Endometrial microvascular endothelial cells (primary cell): ENCODE measurements around the gene CAND2. TPM values are rescaled to one million over a fixed set of nuclear protein-coding genes. Genes with fewer than 3 reads are reported as not detected.

Experiments used
- in situ Hi-C: cut with HindIII; loops from 2 replicates; pipeline ENCODE4 v1.10.0; 2017; ENCODE audit warnings: low sequenced_read_pairs, low pct_unique_long_range_greater_than_20kb; ENCODE audit errors: inconsistent ontology term
- total RNA-seq: library from RNA; depleted of rRNA; stranded (reverse); fragments of >200 nt; gene quantifications from one replicate; pipeline ENCODE4 v1.2.3, GENCODE V29; 2015; ENCODE audit errors: inconsistent ontology term

The CAND2 gene
- total RNA-seq, 1 donor from 2014 or later = 0.74 TPM

GRCh38 chr3:12875857-12876836, 79.7 kb downstream of the CAND2 start:
- in situ Hi-C loops = loop anchor here (25.0 kb wide), 1 partner anchor 111 kb away; no protein-coding TSS in a partner anchor

DNA sequence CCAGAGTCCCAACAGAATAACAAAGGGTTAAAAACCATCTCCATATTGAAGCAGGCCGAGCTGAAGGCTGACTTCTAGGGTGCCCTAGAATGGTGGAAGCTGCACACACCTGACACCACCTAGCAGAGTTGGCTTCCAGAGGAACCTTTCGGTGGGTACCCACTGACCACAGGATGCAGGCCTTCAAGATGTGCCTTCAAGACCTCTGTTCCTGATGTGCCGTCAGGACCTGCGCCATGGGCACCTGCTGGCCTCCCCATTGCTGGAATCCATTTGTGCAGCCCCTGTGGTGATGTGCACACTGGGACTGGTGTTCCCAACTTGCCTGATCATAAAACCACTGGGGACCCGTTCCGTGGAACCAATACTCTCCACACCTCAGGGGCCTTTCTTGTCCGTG, 80.6 kb downstream of the CAND2 start:
- in situ Hi-C loops = loop anchor here (25.0 kb wide), 1 partner anchor 110 kb away; no protein-coding TSS in a partner anchor

DNA sequence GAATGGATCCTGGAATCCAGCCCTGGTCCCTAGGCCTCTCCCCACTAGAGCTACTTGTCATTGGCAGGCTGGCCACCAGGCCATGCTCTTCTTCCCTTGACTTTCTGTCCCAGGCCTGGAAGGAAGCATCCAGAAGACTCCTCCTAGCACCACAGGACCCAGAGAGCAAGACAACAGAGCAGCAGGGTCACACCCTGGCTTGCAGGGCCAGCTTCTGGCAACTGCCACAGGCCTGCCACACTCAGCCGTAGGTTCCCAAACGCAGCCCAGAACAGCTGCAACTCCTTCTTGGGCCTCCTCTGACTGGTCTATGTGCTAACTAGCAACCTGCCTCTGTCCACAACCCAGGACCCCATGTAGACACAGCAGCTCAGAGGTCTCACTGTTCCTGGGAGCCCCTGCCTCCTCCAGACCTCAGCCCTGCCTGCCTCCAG, 81.7 kb downstream of the CAND2 start:
- in situ Hi-C loops = loop anchor here (25.0 kb wide), 1 partner anchor 109 kb away; no protein-coding TSS in a partner anchor

DNA sequence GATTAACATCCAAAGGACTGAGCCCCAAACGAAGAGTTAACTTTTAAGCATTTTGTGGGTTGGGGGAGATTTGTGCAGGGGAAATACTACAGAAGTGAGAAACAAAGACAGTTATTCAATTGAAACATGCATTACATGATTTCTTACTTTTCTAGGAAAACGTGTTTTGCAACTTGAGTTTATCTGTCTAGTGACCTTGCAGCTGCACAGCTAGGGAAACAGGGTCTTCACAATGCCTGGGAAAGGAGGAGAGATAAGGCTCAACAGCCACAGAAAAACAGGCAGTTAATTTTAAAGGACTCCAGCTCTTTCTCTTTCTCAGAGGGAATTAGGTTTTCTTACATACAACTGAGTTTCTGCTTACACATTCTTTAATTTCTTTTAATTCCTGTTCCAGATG, 82.3 kb downstream of the CAND2 start:
- in situ Hi-C loops = loop anchor here (25.0 kb wide), 1 partner anchor 109 kb away; no protein-coding TSS in a partner anchor

- in situ Hi-C loops = loop anchor here (25.0 kb wide), 1 partner anchor 108 kb away; no protein-coding TSS in a partner anchor
Observed at GRCh38 chr3:12879191-12879815, 82.8 kb downstream of the CAND2 start.

- in situ Hi-C loops = loop anchor here (25.0 kb wide), 1 partner anchor 105 kb away; no protein-coding TSS in a partner anchor
Observed at GRCh38 chr3:12881858-12882257, 85.4 kb downstream of the CAND2 start.

DNA sequence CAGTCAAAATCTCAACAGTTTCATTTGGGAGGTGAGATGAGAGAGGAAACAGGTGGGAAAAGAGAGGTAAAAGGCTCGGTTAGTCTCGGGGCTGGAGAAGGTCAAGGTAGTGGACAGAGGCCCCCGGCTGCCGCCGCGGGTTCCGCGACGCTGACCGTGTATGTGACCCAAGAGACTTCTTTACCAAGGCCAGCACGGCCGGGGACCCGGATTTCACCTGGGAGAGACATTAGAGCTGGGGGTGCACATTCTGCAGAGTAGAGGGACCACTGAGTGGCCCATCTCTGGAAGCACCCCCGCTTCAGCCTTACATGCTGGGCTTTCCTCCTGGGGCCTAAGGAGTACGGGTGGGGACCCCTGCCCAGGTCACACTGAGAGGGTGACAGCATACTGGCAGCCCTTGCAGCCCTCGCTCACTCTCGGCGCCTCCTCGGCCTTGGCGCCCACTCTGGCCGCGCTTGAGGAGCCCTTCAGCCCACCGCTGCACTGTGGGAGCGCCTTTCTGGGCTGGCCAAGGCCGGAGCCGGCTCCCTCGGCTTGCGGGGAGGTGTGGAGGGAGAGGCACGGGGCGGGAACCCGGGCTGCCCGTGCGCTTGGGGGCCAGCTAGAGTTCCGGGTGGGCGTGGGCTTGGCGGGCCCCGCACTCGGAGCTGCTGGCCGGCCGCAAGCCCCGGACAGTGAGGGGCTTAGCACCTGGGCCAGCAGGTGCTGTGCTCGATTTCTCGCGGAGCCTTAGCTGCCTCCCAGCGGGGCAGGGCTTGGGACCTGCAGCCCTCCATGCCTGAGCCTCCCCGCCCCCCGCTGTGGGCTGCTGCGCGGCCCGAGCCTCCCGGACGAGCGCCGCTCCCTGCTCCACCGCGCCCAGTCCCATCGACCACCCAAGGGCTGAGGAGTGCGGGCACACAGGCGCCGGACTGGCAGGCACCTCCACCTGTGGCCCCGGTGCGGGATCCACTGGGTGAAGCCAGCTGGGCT, 86.1 kb downstream of the CAND2 start:
- in situ Hi-C loops = loop anchor here (25.0 kb wide), 1 partner anchor 105 kb away; no protein-coding TSS in a partner anchor

GRCh38 chr3:12884186-12884680, 87.8 kb downstream of the CAND2 start:
- in situ Hi-C loops = loop anchor here (25.0 kb wide), 1 partner anchor 103 kb away; no protein-coding TSS in a partner anchor

Other genes with a start within 250 kb of the CAND2 start
- 33.0 TPM for gene MKRN2, start 239.6 kb upstream of the CAND2 start, total RNA-seq
- 71.5 TPM for gene RAF1, start 132.6 kb upstream of the CAND2 start, total RNA-seq
- gene TMEM40, start 37.4 kb upstream of the CAND2 start, total RNA-seq = not detected
- gene RPL32, start 44.9 kb downstream of the CAND2 start, total RNA-seq = 648 TPM